DND-41 (cell line): ENCODE results near the gene MAST4.

Experiments used
- ATAC-seq: fragments of 200-7000 bp; cut with Tn5 transposase; 3 replicates; pipeline ENCODE4 v1.9.1; 2021; ENCODE audit warnings: low read depth; ENCODE audit not compliant: insufficient read depth
- DNase-seq: peaks from one replicate; pipeline ENCODE4 v3.0.0-alpha.2; 2020
- H2AFZ ChIP-seq: 2 replicates; pipeline ENCODE4 v1.6.0; 2012; ENCODE audit warnings: low read depth, low read length
- H3K27ac ChIP-seq: 2 replicates; pipeline ENCODE4 v1.5.1; 2012; ENCODE audit warnings: low read length, inconsistent platforms
- H3K27me3 ChIP-seq: fragments of 200-600 bp; sonication (generic); 2 replicates; pipeline ENCODE4 v1.6.0; 2012; ENCODE audit warnings: low read length, mild to moderate bottlenecking, inconsistent platforms; ENCODE audit not compliant: insufficient read depth, poor library complexity
- H3K36me3 ChIP-seq: 2 replicates; pipeline ENCODE4 v1.5.1; 2012; ENCODE audit warnings: low read length, inconsistent platforms; ENCODE audit not compliant: insufficient read depth
- H3K4me1 ChIP-seq: 2 replicates; pipeline ENCODE4 v1.5.1; 2012; ENCODE audit warnings: mild to moderate bottlenecking, low read length; ENCODE audit not compliant: insufficient read depth
- H3K4me2 ChIP-seq: 2 replicates; pipeline ENCODE4 v1.6.0; 2012; ENCODE audit warnings: mild to moderate bottlenecking, moderate library complexity, low read length, inconsistent platforms; ENCODE audit not compliant: insufficient read depth
- H3K4me3 ChIP-seq, 2 experiments: fragments of 200-600 bp in 1 of 2; shearing (Covaris generic) in 1 of 2; 2 replicates each; pipeline ENCODE4 v1.5.1; 2012 to 2016; ENCODE audit warnings: inconsistent platforms in 2 of 2, low read length in 2 of 2, mild to moderate bottlenecking in 2 of 2, low read depth in 1 of 2, moderate library complexity in 1 of 2
- H3K79me2 ChIP-seq: 2 replicates; pipeline ENCODE4 v1.6.0; 2012; ENCODE audit warnings: low read length, inconsistent platforms; ENCODE audit not compliant: insufficient read depth
- H3K9ac ChIP-seq: 2 replicates; pipeline ENCODE4 v1.6.0; 2012; ENCODE audit warnings: low read depth, mild to moderate bottlenecking, inconsistent platforms, low read length, moderate library complexity
- H3K9me3 ChIP-seq: 2 replicates; pipeline ENCODE4 v1.5.1; 2012; ENCODE audit warnings: low read length, moderate library complexity, mild to moderate bottlenecking, inconsistent platforms; ENCODE audit not compliant: insufficient read depth, severe bottlenecking
- H4K20me1 ChIP-seq: 2 replicates; pipeline ENCODE4 v1.6.0; 2012; ENCODE audit warnings: low read length; ENCODE audit not compliant: insufficient read depth
- CTCF ChIP-seq: IDR thresholded peaks from 2 replicates; pipeline ENCODE4 v1.5.1; 2012; ENCODE audit warnings: borderline replicate concordance, low read length, moderate library complexity, mild to moderate bottlenecking; ENCODE audit not compliant: poor library complexity, severe bottlenecking; ENCODE audit errors: extremely low read depth
- EZH2 ChIP-seq: IDR thresholded peaks from 3 replicates; pipeline ENCODE4 v1.6.1; 2012; ENCODE audit warnings: borderline replicate concordance, low read depth, mild to moderate bottlenecking, moderate library complexity, low read length, inconsistent platforms; ENCODE audit not compliant: severe bottlenecking

Gene MAST4

GRCh38 chr5:66947458-66947857, 351.3 kb downstream of the MAST4 start:
- Histone ChIP-seq H3K79me2 (no peaks in the 10 kb centered on the region), H3K9ac (no peak overlapping the region), H2AFZ (no peak overlapping the region), H4K20me1 (no peaks in the 10 kb centered on the region), H3K4me1 (peaks cover 5% of the 10 kb centered on the region), H3K27ac (no peak overlapping the region), H3K27me3 (no peaks in the 10 kb centered on the region), H3K9me3 (no peaks in the 10 kb centered on the region), H3K4me2 (no peak overlapping the region), H3K4me3 (no peak overlapping the region), H3K36me3 (no peaks in the 10 kb centered on the region; the same call in 1 of the 2 replicates)
- DNase-seq, result no peak
- TF ChIP-seq CTCF (no peak), EZH2 (no peak)
- no peak for ATAC-seq

- DNase-seq (no peak), ATAC-seq (no peak)
- no peak overlapping the region for H3K27ac ChIP-seq
- no peaks in the 10 kb centered on the region; the same call in 1 of the 2 replicates for H3K36me3 ChIP-seq
- no peaks in the 10 kb centered on the region for H3K27me3 ChIP-seq
- H3K9ac ChIP-seq, result no peak overlapping the region
- H3K4me2 ChIP-seq, result no peak overlapping the region
- no peak overlapping the region for H3K4me3 ChIP-seq
- TF ChIP-seq CTCF, result no peak
- no peak for TF ChIP-seq EZH2
- peaks cover 5% of the 10 kb centered on the region for H3K4me1 ChIP-seq
- no peaks in the 10 kb centered on the region for H4K20me1 ChIP-seq
- no peak overlapping the region for H2AFZ ChIP-seq
- H3K9me3 ChIP-seq, result no peaks in the 10 kb centered on the region
- H3K79me2 ChIP-seq, result no peaks in the 10 kb centered on the region
These were observed 352.9 kb downstream of the MAST4 start for GRCh38 chr5:66949066-66949465.

- DNase-seq (no peak), ATAC-seq (peak; percentile 94)
- TF ChIP-seq CTCF (no peak), EZH2 (no peak)
- Histone ChIP-seq H3K4me3 (no peak overlapping the region), H3K27me3 (no peaks in the 10 kb centered on the region), H4K20me1 (no peaks in the 10 kb centered on the region), H3K27ac (no peak overlapping the region), H3K9me3 (no peaks in the 10 kb centered on the region), H3K79me2 (no peaks in the 10 kb centered on the region), H3K9ac (no peak overlapping the region), H3K4me2 (no peak overlapping the region), H3K4me1 (peaks cover 5% of the 10 kb centered on the region), H3K36me3 (no peaks in the 10 kb centered on the region; the same call in 1 of the 2 replicates), H2AFZ (no peak overlapping the region)
These were observed 356.0 kb downstream of the MAST4 start for GRCh38 chr5:66952153-66952552.

GRCh38 chr5:66956439-66956838, 360.2 kb downstream of the MAST4 start:
- Histone ChIP-seq H3K79me2 (no peaks in the 10 kb centered on the region), H3K9ac (no peak overlapping the region), H4K20me1 (no peaks in the 10 kb centered on the region), H3K4me1 (peaks cover 5% of the 10 kb centered on the region), H3K4me3 (no peak overlapping the region), H3K9me3 (no peaks in the 10 kb centered on the region), H3K4me2 (no peak overlapping the region), H2AFZ (no peak overlapping the region), H3K36me3 (no peaks in the 10 kb centered on the region), H3K27me3 (no peaks in the 10 kb centered on the region), H3K27ac (no peak overlapping the region)
- DNase-seq (no peak), ATAC-seq (no peak)
- TF ChIP-seq CTCF (no peak), EZH2 (no peak)
